SU-DHL-6 (cell line): ENCODE measurements around the gene GRB14.
"Not testable (repeated sequence)": the region's sequence is repeated elsewhere in the genome, so short reads cannot be mapped to it uniquely, and the experiment has no call there.

Experiments used
- CTCF ChIP-seq: fragments of 200-600 bp; sonication (generic); IDR thresholded peaks from one replicate; pipeline ENCODE4 v1.5.1; 2017; ENCODE audit warnings: antibody characterized with exemption, mild to moderate bottlenecking, low read length, moderate library complexity; ENCODE audit not compliant: insufficient read depth, poor library complexity, severe bottlenecking
- EZH2phosphoT487 ChIP-seq: fragments of 200-600 bp; sonication (generic), shearing (Covaris generic); conservative IDR thresholded peaks from 2 replicates; pipeline ENCODE4 v1.6.1; 2018; ENCODE audit warnings: mild to moderate bottlenecking, antibody characterized with exemption, low read length, moderate library complexity, mixed read lengths

DNA sequence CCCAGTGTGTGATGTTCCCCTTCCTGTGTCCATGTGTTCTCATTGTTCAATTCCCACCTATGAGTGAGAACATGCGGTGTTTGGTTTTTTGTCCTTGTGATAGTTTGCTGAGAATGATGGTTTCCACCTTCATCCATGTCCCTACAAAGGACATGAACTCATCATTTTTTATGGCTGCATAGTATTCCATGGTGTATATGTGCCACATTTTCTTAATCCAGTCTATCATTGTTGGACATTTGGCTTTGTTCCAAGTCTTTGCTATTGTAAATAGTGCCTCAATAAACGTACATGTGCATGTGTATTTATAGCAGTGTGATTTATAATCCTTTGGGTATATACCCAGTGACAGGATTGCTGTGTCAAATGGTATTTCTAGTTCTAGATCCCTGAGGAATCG, 7.0 kb upstream of the GRB14 start:
- not testable (repeated sequence) for TF ChIP-seq CTCF, EZH2phosphoT487
